Left lung (tissue), 10 donors: ENCODE results near the gene HERC4. TPM values are rescaled to one million over a fixed set of nuclear protein-coding genes. Genes with fewer than 3 reads are reported as not detected.

Experiments
- ATAC-seq: fragments of 200-7000 bp; cut with Tn5 transposase; one replicate; pipeline ENCODE4 v1.9.1; 2020; ENCODE audit warnings: moderate library complexity
- DNase-seq, 4 donors: peaks; one replicate each; pipeline ENCODE4 v3.0.0-alpha.2; 2013 to 2020
- H3K27ac ChIP-seq, 2 donors: fragments of 200-600 bp; sonication (generic) in 1 of 2; one replicate each; pipeline versions ENCODE4 v1.5.0 to v1.8.0; 2020 to 2021
- H3K27me3 ChIP-seq, 2 donors: fragments of 200-600 bp; sonication (generic) in 1 of 2; one replicate each; pipeline versions ENCODE4 v1.5.0 to v1.8.0; 2020 to 2021
- H3K36me3 ChIP-seq, 2 donors: fragments of 200-600 bp; sonication (generic) in 1 of 2; one replicate each; pipeline versions ENCODE4 v1.5.0 to v1.8.0; 2020 to 2021
- H3K4me1 ChIP-seq, 2 donors: fragments of 200-600 bp; one replicate each; pipeline ENCODE4 v1.8.0; 2021
- H3K4me3 ChIP-seq, 2 donors: fragments of 200-600 bp; sonication (generic) in 1 of 2; one replicate each; pipeline versions ENCODE4 v1.5.0 to v1.8.0; 2020 to 2021; ENCODE audit warnings: mild to moderate bottlenecking in 1 of 2
- H3K9me3 ChIP-seq, 2 donors: fragments of 200-600 bp; sonication (generic) in 1 of 2; one replicate each; pipeline versions ENCODE4 v1.5.0 to v1.8.0; 2020 to 2021
- intact Hi-C, 2 donors: fragments of 100-400 bp; cut with DNase I; formaldehyde crosslinking; loops; one replicate each; pipeline versions ENCODE4 v1.11.2 to v1.14.2; 2022
- polyA plus RNA-seq, 6 donors: library from polyadenylated mRNA; unstranded; fragments of 120-200 nt; gene quantifications; one replicate each; pipeline ENCODE4 v1.2.1, GENCODE V29; 2013; ENCODE audit not compliant: insufficient read length in 6 of 6
- total RNA-seq, 2 donors: library from RNA; stranded (reverse); fragmentation: NEBNext Ultra II Directional; extraction: Animal tissue kit (Norgen Biotek cat#: 25700); gene quantifications; one replicate each; pipeline ENCODE4 v1.2.1, GENCODE V29; 2021
- TF ChIP-seq, protein P1 (sequence below), 2 donors: fragments of 200-600 bp; sonication (generic) in 1 of 2; IDR thresholded peaks; one replicate each; pipeline versions ENCODE4 v1.5.0 to v1.8.0; 2021; ENCODE audit warnings: antibody characterized with exemption in 2 of 2
- donor health status: DM: no; HTN: yes; CAD: no.
- donor health status: DM: no; HTN: no; CAD: no.

Gene HERC4
- total and polyA plus RNA-seq, 8 donors: 51.5 to 65.7 (median 61.1) TPM

GRCh38 chr10:68074031-68074774 is 880 bp downstream of the HERC4 start:
- peak in 2 of 4 donors; percentile 23 to 25 for DNase-seq
- intact Hi-C loops: no loop called here
- Histone ChIP-seq H3K4me1 (peaks cover 19 to 31% of the 10 kb centered on the region in 2 donors), H3K27me3 (no peaks in the 10 kb centered on the region), H3K27ac (peak overlapping the region; percentile 97 to 100), H3K4me3 (peak overlapping the region; percentile 82 to 96), H3K36me3 (peaks cover 0 to 13% of the 10 kb centered on the region in 2 donors), H3K9me3 (no peaks in the 10 kb centered on the region)
- TF ChIP-seq, protein P1, sequence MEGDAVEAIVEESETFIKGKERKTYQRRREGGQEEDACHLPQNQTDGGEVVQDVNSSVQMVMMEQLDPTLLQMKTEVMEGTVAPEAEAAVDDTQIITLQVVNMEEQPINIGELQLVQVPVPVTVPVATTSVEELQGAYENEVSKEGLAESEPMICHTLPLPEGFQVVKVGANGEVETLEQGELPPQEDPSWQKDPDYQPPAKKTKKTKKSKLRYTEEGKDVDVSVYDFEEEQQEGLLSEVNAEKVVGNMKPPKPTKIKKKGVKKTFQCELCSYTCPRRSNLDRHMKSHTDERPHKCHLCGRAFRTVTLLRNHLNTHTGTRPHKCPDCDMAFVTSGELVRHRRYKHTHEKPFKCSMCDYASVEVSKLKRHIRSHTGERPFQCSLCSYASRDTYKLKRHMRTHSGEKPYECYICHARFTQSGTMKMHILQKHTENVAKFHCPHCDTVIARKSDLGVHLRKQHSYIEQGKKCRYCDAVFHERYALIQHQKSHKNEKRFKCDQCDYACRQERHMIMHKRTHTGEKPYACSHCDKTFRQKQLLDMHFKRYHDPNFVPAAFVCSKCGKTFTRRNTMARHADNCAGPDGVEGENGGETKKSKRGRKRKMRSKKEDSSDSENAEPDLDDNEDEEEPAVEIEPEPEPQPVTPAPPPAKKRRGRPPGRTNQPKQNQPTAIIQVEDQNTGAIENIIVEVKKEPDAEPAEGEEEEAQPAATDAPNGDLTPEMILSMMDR (IDR thresholded peaks at IDR 0.05): no peak
- ATAC-seq: peak; percentile 58

GRCh38 chr10:68073631-68074030 is 1.5 kb downstream of the HERC4 start:
- ATAC-seq: no peak
- no peaks in the 10 kb centered on the region for H3K9me3 ChIP-seq
- intact Hi-C loops: no loop called here
- peaks cover 19 to 31% of the 10 kb centered on the region in 2 donors for H3K4me1 ChIP-seq
- no peaks in the 10 kb centered on the region for H3K27me3 ChIP-seq
- TF ChIP-seq, protein P1 (IDR thresholded peaks at IDR 0.05): no peak
- H3K4me3 ChIP-seq: peak overlapping the region; percentile 82 to 96
- peak overlapping the region; percentile 97 to 100 for H3K27ac ChIP-seq
- DNase-seq: no peak
- H3K36me3 ChIP-seq: peaks cover 0 to 13% of the 10 kb centered on the region in 2 donors

GRCh38 chr10:68067508-68067907 is 7.6 kb downstream of the HERC4 start:
- ATAC-seq (no peak), DNase-seq (no peak)
- Histone ChIP-seq H3K4me3 (no peak overlapping the region), H3K27ac (peak overlapping the region; percentile 35 to 63), H3K9me3 (no peaks in the 10 kb centered on the region), H3K36me3 (peaks cover 0 to 16% of the 10 kb centered on the region in 2 donors), H3K4me1 (peaks cover 12 to 20% of the 10 kb centered on the region in 2 donors), H3K27me3 (no peaks in the 10 kb centered on the region)
- intact Hi-C loops: no loop called here
- TF ChIP-seq, protein P1 (IDR thresholded peaks at IDR 0.05): no peak

GRCh38 chr10:68067029-68067428 is 8.1 kb downstream of the HERC4 start:
- H3K27me3 ChIP-seq: no peaks in the 10 kb centered on the region
- H3K27ac ChIP-seq: peak overlapping the region; percentile 35 to 63
- intact Hi-C loops: no loop called here
- H3K4me1 ChIP-seq: peaks cover 8 to 15% of the 10 kb centered on the region in 2 donors
- TF ChIP-seq, protein P1 (IDR thresholded peaks at IDR 0.05): no peak
- ATAC-seq (peak; percentile 92), DNase-seq (peak in 1 of 4 donors; percentile 20)
- no peak overlapping the region for H3K4me3 ChIP-seq
- H3K36me3 ChIP-seq: peaks cover 0 to 19% of the 10 kb centered on the region in 2 donors
- H3K9me3 ChIP-seq: no peaks in the 10 kb centered on the region

DNA sequence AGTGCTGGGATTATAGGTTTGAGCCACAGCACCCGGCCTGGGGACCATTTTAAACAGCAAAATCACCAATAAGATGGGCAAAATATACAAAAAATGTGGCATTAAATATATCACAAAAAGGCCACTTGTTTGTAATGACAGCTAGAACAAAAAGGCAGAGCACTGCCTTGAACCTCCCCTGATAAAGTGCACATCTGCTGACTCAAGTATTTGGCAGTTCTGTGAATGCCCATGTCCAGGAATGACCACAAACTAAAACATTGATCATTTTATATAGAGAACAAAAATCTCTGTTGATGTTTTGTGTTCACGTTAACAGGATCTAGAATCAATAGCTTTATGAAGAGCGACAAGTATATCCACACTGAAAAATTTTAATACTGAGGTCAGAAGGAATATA is 21.5 kb downstream of the HERC4 start:
- Histone ChIP-seq H3K9me3 (no peaks in the 10 kb centered on the region), H3K4me1 (peaks cover 0 to 12% of the 10 kb centered on the region in 2 donors), H3K27ac (no peak overlapping the region), H3K4me3 (no peak overlapping the region), H3K27me3 (no peaks in the 10 kb centered on the region), H3K36me3 (peaks cover 0 to 24% of the 10 kb centered on the region in 2 donors)
- DNase-seq (no peak), ATAC-seq (no peak)
- TF ChIP-seq, protein P1 (IDR thresholded peaks at IDR 0.05): no peak
- intact Hi-C loops: no loop called here
